COLO668 (cell line): ENCODE data around the gene APELA.
"Not testable (repeated sequence)": the region's sequence is repeated elsewhere in the genome, so short reads cannot be mapped to it uniquely, and the experiment has no call there.

Experiments
- DNase-seq: peaks from one replicate; lab custom pipeline; 2025; ENCODE audit not compliant: unreplicated experiment; lab: John Stamatoyannopoulos, UW

The APELA gene

GRCh38 chr4:164876700-164877324 lies at the start of gene APELA:
TSS of gene APELA (plus strand) at chr4:164877178. CDS start at chr4:164877332, 154 bp downstream.
- DNase-seq: no peak

- no peak for DNase-seq
These were observed 48.0 kb upstream of the APELA start for GRCh38 chr4:164828955-164829354.

- no peak for DNase-seq
These were observed 30.4 kb upstream of the APELA start for GRCh38 chr4:164846566-164846965.

- no peak for DNase-seq
These were observed 30.0 kb upstream of the APELA start for GRCh38 chr4:164847016-164847415.

- no peak for DNase-seq
These were observed 28.9 kb upstream of the APELA start for GRCh38 chr4:164847967-164848649.

- no peak for DNase-seq
These were observed 20.6 kb upstream of the APELA start for GRCh38 chr4:164856396-164856795.

GRCh38 chr4:164866817-164867490 lies 10.0 kb upstream of the APELA start:
- no peak for DNase-seq

GRCh38 chr4:164871673-164872072 lies 5.3 kb upstream of the APELA start:
- no peak for DNase-seq

- DNase-seq: no peak
These were observed 4.5 kb upstream of the APELA start for GRCh38 chr4:164872481-164872880.

- DNase-seq: no peak
These were observed 2.2 kb upstream of the APELA start for GRCh38 chr4:164874789-164875188.

GRCh38 chr4:164880489-164881262 lies 3.7 kb downstream of the APELA start:
- no peak for DNase-seq

GRCh38 chr4:164888096-164888715 lies 11.2 kb downstream of the APELA start:
- DNase-seq: no peak

GRCh38 chr4:164890691-164891090 lies 13.7 kb downstream of the APELA start:
- DNase-seq: no peak

- DNase-seq: no peak
These were observed 15.0 kb downstream of the APELA start for GRCh38 chr4:164892018-164892417.

- DNase-seq: no peak
These were observed 17.7 kb downstream of the APELA start for GRCh38 chr4:164894702-164895101.

GRCh38 chr4:164902608-164903007 lies 25.6 kb downstream of the APELA start:
- DNase-seq: no peak

- no peak for DNase-seq
These were observed 27.4 kb downstream of the APELA start for GRCh38 chr4:164904336-164904735.

- DNase-seq: no peak
These were observed 28.0 kb downstream of the APELA start for GRCh38 chr4:164904941-164905340.

- no peak for DNase-seq
These were observed 29.4 kb downstream of the APELA start for GRCh38 chr4:164906368-164906767.

- DNase-seq: not testable (repeated sequence)
These were observed 36.5 kb downstream of the APELA start for GRCh38 chr4:164913506-164913905.

GRCh38 chr4:164918956-164919355 lies 42.0 kb downstream of the APELA start:
- no peak for DNase-seq
